Measurements from ENCODE around the gene DDX41. TPM values are rescaled to one million over a fixed set of nuclear protein-coding genes. Genes with fewer than 3 reads are reported as not detected.

DDX41 gene
- polyA plus RNA-seq, 1 donor from 2014 or later: 74.2 TPM

- H3K36me3 Mint-ChIP-seq: no peaks in the 10 kb centered on the region
- peaks cover 0 to 2% (median 2%) of the 10 kb centered on the region in 3 donors for H3K9me3 Mint-ChIP-seq
- H3K4me1 Mint-ChIP-seq: peaks cover 0 to 2% (median 1%) of the 10 kb centered on the region in 3 donors
- no peak overlapping the region for H3K4me3 Mint-ChIP-seq
- H3K27me3 Mint-ChIP-seq: peaks cover 5% of the 10 kb centered on the region
- H3K27ac Mint-ChIP-seq: no peak overlapping the region
These were observed 46.8 kb downstream of the DDX41 start for GRCh38 chr5:177469750-177470525.

- peaks cover 0 to 2% (median 0%) of the 10 kb centered on the region in 3 donors for H3K9me3 Mint-ChIP-seq
- no peaks in the 10 kb centered on the region for H3K4me1 Mint-ChIP-seq
- no peak overlapping the region for H3K4me3 Mint-ChIP-seq
- H3K27me3 Mint-ChIP-seq: peaks cover 2% of the 10 kb centered on the region
- H3K27ac Mint-ChIP-seq: no peak overlapping the region
- no peaks in the 10 kb centered on the region for H3K36me3 Mint-ChIP-seq
These were observed 47.8 kb downstream of the DDX41 start for GRCh38 chr5:177468685-177469628.

- no peaks in the 10 kb centered on the region for H3K27me3 Mint-ChIP-seq
- H3K4me3 Mint-ChIP-seq: no peak overlapping the region
- H3K9me3 Mint-ChIP-seq: peaks cover 0 to 2% (median 0%) of the 10 kb centered on the region in 3 donors
- no peaks in the 10 kb centered on the region for H3K4me1 Mint-ChIP-seq
- peak overlapping the region in 1 of 3 donors; percentile 50 for H3K27ac Mint-ChIP-seq
- no peaks in the 10 kb centered on the region for H3K36me3 Mint-ChIP-seq
These were observed 48.5 kb downstream of the DDX41 start for GRCh38 chr5:177468329-177468684.

DNA sequence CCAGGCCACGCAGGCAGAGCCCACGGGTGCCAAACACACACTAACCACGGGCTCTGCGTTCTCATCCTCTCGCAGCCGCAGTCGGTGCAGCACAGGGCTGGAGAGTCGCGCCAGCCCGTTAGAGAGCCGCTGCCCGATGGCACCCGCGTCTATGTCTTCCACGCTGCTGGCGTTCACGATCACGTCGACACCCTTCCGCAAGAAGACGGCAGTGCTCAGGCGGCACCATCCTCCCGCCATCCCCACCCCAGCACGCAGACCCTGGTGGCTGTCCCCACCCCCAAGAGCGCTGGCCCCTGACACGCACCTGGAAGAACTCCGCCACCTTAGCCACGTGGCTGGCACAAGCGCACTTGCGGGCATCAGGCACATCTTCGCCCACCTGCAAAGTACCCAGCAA, 49.3 kb downstream of the DDX41 start:
- Mint-ChIP-seq H3K4me3 (no peak overlapping the region), H3K27ac (no peak overlapping the region)

DNA sequence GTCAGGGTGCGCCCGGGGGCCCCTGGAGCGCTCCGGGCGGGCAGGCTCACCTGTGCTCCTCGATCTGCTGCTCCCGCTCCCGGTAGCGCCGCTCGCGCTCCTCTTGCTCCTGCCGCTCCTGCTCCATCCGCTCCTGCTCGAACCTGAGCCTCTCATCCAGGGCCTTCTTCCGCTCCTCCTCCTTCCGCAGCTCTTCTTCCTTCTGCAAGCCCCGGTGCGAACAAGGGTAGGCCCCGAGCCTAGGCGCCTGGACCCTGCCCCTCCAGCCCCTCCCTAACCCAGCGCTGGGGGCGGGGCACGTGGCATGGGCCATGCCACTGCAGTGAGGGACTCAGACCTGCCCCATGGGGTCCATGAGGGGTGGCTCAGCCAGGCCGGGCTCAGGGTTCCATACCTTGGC, 49.9 kb downstream of the DDX41 start:
- H3K27ac Mint-ChIP-seq: no peak overlapping the region

More for the DNA sequence above, 49.3 kb downstream of the DDX41 start:
- H3K27me3 Mint-ChIP-seq: peaks cover 2% of the 10 kb centered on the region
- H3K9me3 Mint-ChIP-seq: peaks cover 0 to 2% (median 0%) of the 10 kb centered on the region in 3 donors
- H3K36me3 Mint-ChIP-seq: no peaks in the 10 kb centered on the region
- no peaks in the 10 kb centered on the region for H3K4me1 Mint-ChIP-seq

DNA sequence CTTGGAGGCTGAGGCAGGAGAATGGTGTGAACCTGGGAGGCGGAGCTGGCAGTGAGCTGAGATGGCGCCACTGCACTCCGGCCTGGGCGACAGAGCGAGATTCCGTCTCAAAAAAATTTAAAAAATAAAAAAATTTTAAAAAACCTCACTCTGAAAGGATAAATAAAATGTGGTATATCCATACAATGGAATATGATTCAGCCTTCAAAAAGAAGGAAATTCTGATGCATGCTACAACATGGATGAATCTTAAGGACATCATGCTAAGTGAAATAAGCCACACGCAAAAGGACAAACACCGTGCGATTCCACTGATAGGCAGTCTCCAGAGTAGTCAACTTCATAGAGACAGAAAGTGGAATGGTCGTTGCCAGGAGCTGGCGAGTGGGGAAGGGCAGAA, 51.7 kb downstream of the DDX41 start:
- H3K27ac Mint-ChIP-seq: no peak overlapping the region
- H3K9me3 Mint-ChIP-seq: peaks cover 0 to 2% (median 0%) of the 10 kb centered on the region in 3 donors
- no peaks in the 10 kb centered on the region for H3K36me3 Mint-ChIP-seq
- H3K4me3 Mint-ChIP-seq: no peak overlapping the region
- no peaks in the 10 kb centered on the region for H3K4me1 Mint-ChIP-seq
- H3K27me3 Mint-ChIP-seq: peaks cover 2% of the 10 kb centered on the region

More for the DNA sequence above, 49.9 kb downstream of the DDX41 start:
- no peaks in the 10 kb centered on the region for H3K36me3 Mint-ChIP-seq
- no peaks in the 10 kb centered on the region for H3K4me1 Mint-ChIP-seq
- peaks cover 2% of the 10 kb centered on the region for H3K27me3 Mint-ChIP-seq
- peaks cover 0 to 2% (median 0%) of the 10 kb centered on the region in 3 donors for H3K9me3 Mint-ChIP-seq
- no peak overlapping the region for H3K4me3 Mint-ChIP-seq

DNA sequence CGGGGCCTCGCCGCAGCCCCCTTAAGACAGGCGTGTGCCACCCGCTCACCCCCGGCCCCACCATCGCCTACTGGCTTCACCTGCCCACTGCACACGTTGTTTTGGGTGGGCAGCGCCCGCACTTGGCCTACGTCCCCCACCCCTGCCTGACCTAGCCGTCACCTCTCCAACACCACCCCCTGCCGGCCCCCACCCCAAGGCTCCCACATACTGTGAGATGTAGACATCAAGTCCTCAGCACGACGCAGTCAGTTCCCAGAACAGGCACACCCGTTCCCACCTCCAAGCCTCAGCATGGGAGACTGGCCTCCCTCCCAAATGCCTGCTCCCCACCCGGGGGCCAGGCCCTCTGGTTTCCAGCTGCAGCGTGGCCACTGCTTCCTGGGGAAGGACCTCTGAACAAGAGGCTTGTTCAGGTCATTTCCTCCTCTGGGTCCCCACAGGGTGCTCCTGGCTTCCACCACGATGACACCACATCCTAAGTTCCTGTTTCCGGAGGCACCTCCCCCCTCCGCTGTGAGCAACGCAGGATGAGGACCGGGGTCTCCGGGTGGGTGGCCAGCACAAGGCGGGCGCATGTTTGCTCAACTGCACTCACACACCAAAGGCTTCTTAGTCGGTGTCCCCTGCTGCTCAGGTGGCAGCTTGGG, 54.6 kb downstream of the DDX41 start:
- no peaks in the 10 kb centered on the region for H3K36me3 Mint-ChIP-seq
- H3K4me3 Mint-ChIP-seq: peak overlapping the region in 1 of 4 donors; percentile 71
- peaks cover 2% of the 10 kb centered on the region for H3K27me3 Mint-ChIP-seq
- peaks cover 3 to 4% (median 3%) of the 10 kb centered on the region in 3 donors for H3K4me1 Mint-ChIP-seq
- H3K9me3 Mint-ChIP-seq: peaks cover 0 to 2% (median 0%) of the 10 kb centered on the region in 3 donors
- no peak overlapping the region for H3K27ac Mint-ChIP-seq

Other genes with a start within 250 kb of the DDX41 start
- gene RAB24, start 213.2 kb downstream of the DDX41 start, polyA plus RNA-seq: 42.9 TPM
- gene PRELID1, start 213.2 kb downstream of the DDX41 start, polyA plus RNA-seq: 248 TPM
- gene MXD3, start 205.1 kb downstream of the DDX41 start, polyA plus RNA-seq: 4.1 TPM
- gene LMAN2, start 165.3 kb downstream of the DDX41 start, polyA plus RNA-seq: 171 TPM
- 49.5 TPM for gene RGS14, start 159.0 kb downstream of the DDX41 start, polyA plus RNA-seq
- not detected for gene SLC34A1, start 132.5 kb downstream of the DDX41 start, polyA plus RNA-seq
- gene PFN3, start 116.3 kb downstream of the DDX41 start, polyA plus RNA-seq: not detected
- gene F12, start 107.4 kb downstream of the DDX41 start, polyA plus RNA-seq: 0.78 TPM
- gene GRK6, start 90.3 kb downstream of the DDX41 start, polyA plus RNA-seq: 107 TPM
- gene PRR7, start 70.1 kb downstream of the DDX41 start, polyA plus RNA-seq: 23.1 TPM
- 0.54 TPM for gene DBN1, start 43.3 kb downstream of the DDX41 start, polyA plus RNA-seq
- 16.3 TPM for gene PDLIM7, start 19.4 kb downstream of the DDX41 start, polyA plus RNA-seq
- 154 TPM for gene DOK3, start 7.1 kb downstream of the DDX41 start, polyA plus RNA-seq
- 4.5 TPM for gene FAM193B, start 37.6 kb upstream of the DDX41 start, polyA plus RNA-seq
- gene TMED9, start 75.2 kb upstream of the DDX41 start, polyA plus RNA-seq: 96.6 TPM
- gene B4GALT7, start 83.2 kb upstream of the DDX41 start, polyA plus RNA-seq: 26.4 TPM